Mesenchymal stem cell (in vitro differentiated cells and primary cell): ENCODE results near the gene POU2F3.

Experiments
- DNase-seq: peaks from one replicate; pipeline ENCODE4 v3.0.0-alpha.2; 2013
- H2AFZ ChIP-seq: one replicate; pipeline ENCODE4 v1.6.1; 2013; ENCODE audit warnings: low read depth, mild to moderate bottlenecking, control low read depth, inconsistent platforms, low read length, moderate library complexity
- H2AK5ac ChIP-seq: 2 replicates; pipeline ENCODE4 v1.6.1; 2013; ENCODE audit warnings: low read length, moderate library complexity, mild to moderate bottlenecking, inconsistent platforms; ENCODE audit not compliant: severe bottlenecking
- H2BK120ac ChIP-seq: one replicate; pipeline ENCODE4 v1.6.1; 2013; ENCODE audit warnings: low read depth, mild to moderate bottlenecking, inconsistent platforms, low read length, moderate library complexity
- H2BK12ac ChIP-seq, 2 experiments: one replicate each; pipeline ENCODE4 v1.6.1; 2013; ENCODE audit warnings: inconsistent platforms in 2 of 2, low read length in 2 of 2, mild to moderate bottlenecking in 2 of 2, moderate library complexity in 2 of 2, control low read depth in 1 of 2
- H2BK15ac ChIP-seq: one replicate; pipeline ENCODE4 v1.6.1; 2013; ENCODE audit warnings: mild to moderate bottlenecking, low read depth, inconsistent platforms; ENCODE audit not compliant: poor library complexity, severe bottlenecking
- H2BK5ac ChIP-seq: 2 replicates; pipeline ENCODE4 v1.6.1; 2013; ENCODE audit warnings: low read depth, mild to moderate bottlenecking, low read length, control low read depth, inconsistent platforms; ENCODE audit not compliant: poor library complexity, severe bottlenecking
- H3K14ac ChIP-seq, 2 experiments: one replicate each; pipeline ENCODE4 v1.6.1; 2013; ENCODE audit warnings: inconsistent platforms in 2 of 2, low read length in 2 of 2, control low read depth in 1 of 2, mild to moderate bottlenecking in 1 of 2, moderate library complexity in 1 of 2
- H3K18ac ChIP-seq, 2 experiments: one replicate each; pipeline ENCODE4 v1.6.1; 2013; ENCODE audit warnings: inconsistent platforms in 2 of 2, low read length in 2 of 2, control low read depth in 1 of 2, low read depth in 1 of 2, mild to moderate bottlenecking in 1 of 2
- H3K23ac ChIP-seq, 2 experiments: one replicate each; pipeline ENCODE4 v1.6.1; 2013; ENCODE audit warnings: inconsistent platforms in 2 of 2, low read length in 2 of 2, mild to moderate bottlenecking in 2 of 2, moderate library complexity in 2 of 2, control low read depth in 1 of 2
- H3K27ac ChIP-seq: 2 replicates; pipeline ENCODE4 v1.5.1; 2013; ENCODE audit warnings: mild to moderate bottlenecking, moderate library complexity, low read length, control low read depth, inconsistent platforms; ENCODE audit not compliant: poor library complexity, severe bottlenecking
- H3K27me3 ChIP-seq, 2 experiments: 2 replicates each; pipeline versions ENCODE4 v1.6.1 to v1.7.0; 2013; ENCODE audit warnings: low read length in 2 of 2, mild to moderate bottlenecking in 2 of 2, moderate library complexity in 2 of 2, control low read depth in 1 of 2, inconsistent platforms in 1 of 2; ENCODE audit not compliant: control insufficient read depth in 1 of 2, insufficient read depth in 1 of 2
- H3K36me3 ChIP-seq, 2 experiments: 2 replicates each; pipeline versions ENCODE4 v1.6.1 to v1.7.0; 2013; ENCODE audit warnings: low read length in 2 of 2, control low read depth in 1 of 2, inconsistent platforms in 1 of 2, low read depth in 1 of 2, mild to moderate bottlenecking in 1 of 2; ENCODE audit not compliant: insufficient read depth in 2 of 2, control insufficient read depth in 1 of 2
- H3K4ac ChIP-seq, 2 experiments: one replicate each; pipeline ENCODE4 v1.6.1; 2013; ENCODE audit warnings: inconsistent platforms in 2 of 2, low read length in 2 of 2, mild to moderate bottlenecking in 2 of 2, moderate library complexity in 2 of 2, control low read depth in 1 of 2, low read depth in 1 of 2
- H3K4me1 ChIP-seq: 2 replicates; pipeline ENCODE4 v1.6.1; 2013; ENCODE audit warnings: low read depth, low read length, control low read depth; ENCODE audit not compliant: control insufficient read depth, insufficient read depth
- H3K4me2 ChIP-seq: 2 replicates; pipeline ENCODE4 v1.6.1; 2013; ENCODE audit warnings: low read length, mild to moderate bottlenecking, inconsistent platforms; ENCODE audit not compliant: poor library complexity, severe bottlenecking
- H3K4me3 ChIP-seq, 2 experiments: 2 replicates each; pipeline versions ENCODE4 v1.5.1 to v1.7.0; 2013; ENCODE audit warnings: low read length in 2 of 2, mild to moderate bottlenecking in 2 of 2, control low read depth in 1 of 2, low read depth in 1 of 2; ENCODE audit not compliant: insufficient read depth in 1 of 2
- H3K79me1 ChIP-seq: replicated peaks from 2 replicates; pipeline ENCODE4 v1.6.1; 2013; ENCODE audit warnings: mild to moderate bottlenecking, control low read depth, low read length, inconsistent platforms; ENCODE audit not compliant: poor library complexity, severe bottlenecking
- H3K9ac ChIP-seq: 2 replicates; pipeline ENCODE4 v1.7.0; 2013; ENCODE audit warnings: mild to moderate bottlenecking, low read length, moderate library complexity
- H3K9me3 ChIP-seq: 2 replicates; pipeline ENCODE4 v1.7.0; 2013; ENCODE audit warnings: mild to moderate bottlenecking, low read length; ENCODE audit not compliant: control insufficient read depth
- H4K8ac ChIP-seq: one replicate; pipeline ENCODE4 v1.6.1; 2013; ENCODE audit warnings: inconsistent platforms, mild to moderate bottlenecking, low read length, moderate library complexity
- H4K91ac ChIP-seq: one replicate; pipeline ENCODE4 v1.6.1; 2013; ENCODE audit warnings: mild to moderate bottlenecking, low read length, inconsistent platforms
- WGBS: methylation state at CpG from one replicate; pipeline ENCODE4 v1.1.7; 2013; ENCODE audit warnings: mixed read lengths; 5-methylcytosine and 5-hydroxymethylcytosine counted together

The POU2F3 gene

DNA sequence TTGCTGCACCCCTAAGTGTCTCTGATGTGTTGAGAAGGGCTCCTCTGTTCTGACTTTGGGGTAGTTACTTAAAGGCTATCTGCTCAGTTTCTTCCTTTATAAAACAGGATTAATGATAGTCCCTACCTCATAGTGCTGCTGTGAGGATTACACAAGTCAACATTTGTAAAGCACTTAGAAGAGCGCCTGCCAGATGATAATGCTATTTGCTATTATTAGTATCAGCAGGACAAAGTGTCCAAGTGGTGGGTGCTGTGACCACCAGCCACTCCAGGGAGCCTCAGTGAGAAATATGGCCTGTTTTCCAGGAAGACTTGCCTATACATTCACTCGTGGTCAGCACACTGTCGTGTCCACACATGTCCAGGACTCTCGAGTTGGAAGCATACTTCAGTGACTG, 16.2 kb downstream of the POU2F3 start:
- Histone ChIP-seq H4K91ac (no peak overlapping the region), H3K27ac (no peak overlapping the region), H3K4me3 (no peak overlapping the region), H2BK120ac (no peak overlapping the region), H3K36me3 (no peaks in the 10 kb centered on the region), H3K4me1 (no peaks in the 10 kb centered on the region), H3K4me2 (no peak overlapping the region), H3K9me3 (no peaks in the 10 kb centered on the region), H3K4ac (no peak overlapping the region), H2AFZ (no peak overlapping the region), H3K18ac (no peak overlapping the region), H3K23ac (no peak overlapping the region), H2BK5ac (no peak overlapping the region), H2AK5ac (no peak overlapping the region), H2BK15ac (no peak overlapping the region), H2BK12ac (no peak overlapping the region), H3K27me3 (peaks cover 67 to 78% of the 10 kb centered on the region in 2 experiments), H3K14ac (no peak overlapping the region), H3K9ac (no peak overlapping the region), H3K79me1 (no peaks in the 10 kb centered on the region), H4K8ac (no peak overlapping the region)
- WGBS, result 80% methylated on average over 4 of the region's 4 CpGs
- DNase-seq, result no peak

DNA sequence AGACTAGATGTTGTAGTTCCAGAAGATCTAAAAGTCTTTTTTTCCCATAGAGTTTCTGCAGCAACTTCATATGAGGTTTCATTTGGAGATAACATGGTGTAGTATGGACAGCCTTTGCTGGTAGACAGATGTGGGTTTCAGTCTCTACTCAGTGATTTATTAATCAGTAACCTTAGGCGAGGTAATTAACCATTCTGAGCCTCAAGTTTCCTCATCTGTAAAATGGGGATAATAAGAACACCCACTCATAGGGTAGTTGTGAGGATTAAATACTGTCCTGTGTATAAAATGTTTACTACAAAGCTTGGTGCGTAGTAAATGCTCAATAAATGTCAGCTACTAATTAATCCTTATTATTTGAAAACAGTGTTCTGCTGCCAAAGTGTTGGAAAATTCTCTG, 16.8 kb downstream of the POU2F3 start:
- Histone ChIP-seq H2AFZ (no peak overlapping the region), H2BK12ac (no peak overlapping the region), H3K27me3 (peaks cover 65 to 79% of the 10 kb centered on the region in 2 experiments), H4K8ac (no peak overlapping the region), H3K4ac (no peak overlapping the region), H3K36me3 (no peaks in the 10 kb centered on the region), H3K4me2 (no peak overlapping the region), H3K27ac (no peak overlapping the region), H2AK5ac (no peak overlapping the region), H3K14ac (no peak overlapping the region), H2BK5ac (no peak overlapping the region), H2BK120ac (no peak overlapping the region), H3K79me1 (no peaks in the 10 kb centered on the region), H3K4me1 (no peaks in the 10 kb centered on the region), H3K9ac (no peak overlapping the region), H3K18ac (no peak overlapping the region), H3K9me3 (no peaks in the 10 kb centered on the region), H3K23ac (no peak overlapping the region), H2BK15ac (no peak overlapping the region), H4K91ac (no peak overlapping the region), H3K4me3 (no peak overlapping the region)
- no peak for DNase-seq
- no CpG with 5 or more reads among the region's 2 CpGs for WGBS

DNA sequence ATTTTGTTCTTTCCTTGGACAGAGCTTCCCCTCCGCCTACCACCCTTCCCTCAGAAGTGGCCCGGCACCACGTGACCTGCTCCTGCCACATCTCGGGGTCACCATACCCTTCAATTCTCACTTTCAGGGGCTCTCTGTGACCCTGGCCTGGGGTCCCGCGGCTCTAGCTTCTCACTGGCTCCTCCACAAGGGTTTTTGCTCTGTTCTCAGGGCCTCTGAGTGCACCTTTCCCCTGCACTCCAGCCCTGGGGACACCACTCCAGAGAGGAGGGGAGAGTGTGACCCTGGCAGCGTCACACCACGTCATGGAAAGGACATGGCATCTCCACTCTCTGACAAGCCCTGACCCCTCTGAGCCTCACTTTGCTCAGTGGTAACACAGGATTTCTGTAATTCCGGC, 17.4 kb downstream of the POU2F3 start:
- Histone ChIP-seq H3K18ac (no peak overlapping the region), H3K14ac (no peak overlapping the region), H3K27ac (no peak overlapping the region), H2BK12ac (no peak overlapping the region), H3K23ac (no peak overlapping the region), H3K4me2 (no peak overlapping the region), H2BK15ac (no peak overlapping the region), H3K4ac (no peak overlapping the region), H2BK120ac (no peak overlapping the region), H2AFZ (no peak overlapping the region), H3K4me3 (no peak overlapping the region), H3K9ac (no peak overlapping the region), H2AK5ac (no peak overlapping the region), H4K91ac (no peak overlapping the region), H3K36me3 (no peaks in the 10 kb centered on the region), H3K79me1 (no peaks in the 10 kb centered on the region), H2BK5ac (no peak overlapping the region), H3K9me3 (no peaks in the 10 kb centered on the region), H4K8ac (no peak overlapping the region), H3K27me3 (peaks cover 64 to 81% of the 10 kb centered on the region in 2 experiments), H3K4me1 (no peaks in the 10 kb centered on the region)
- DNase-seq, result no peak
- 87% methylated on average over 9 of the region's 9 CpGs for WGBS

DNA sequence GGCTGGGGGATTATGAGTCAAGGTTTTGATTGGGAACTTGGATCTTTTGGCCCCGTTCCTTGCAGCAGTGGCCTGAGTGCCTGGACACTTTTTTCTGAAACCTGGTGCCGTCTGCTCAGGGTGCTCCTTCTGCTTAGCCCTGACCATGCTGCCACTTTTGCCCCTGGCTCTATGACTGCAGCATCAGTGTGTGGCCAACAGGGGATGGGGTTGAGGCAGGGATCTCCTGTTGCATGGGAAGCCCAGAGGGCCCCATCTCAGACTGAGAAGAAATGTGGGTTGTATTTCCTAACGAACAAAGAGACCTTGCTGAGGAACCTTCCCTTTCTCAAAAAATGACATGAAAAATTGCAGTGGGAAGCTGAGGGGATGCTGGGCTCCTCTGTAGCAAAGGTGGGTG, 18.7 kb downstream of the POU2F3 start:
- Histone ChIP-seq H3K23ac (no peak overlapping the region), H3K4me3 (no peak overlapping the region), H4K8ac (no peak overlapping the region), H3K27ac (no peak overlapping the region), H3K27me3 (peaks cover 55 to 83% of the 10 kb centered on the region in 2 experiments), H3K79me1 (no peaks in the 10 kb centered on the region), H2BK15ac (no peak overlapping the region), H2AFZ (no peak overlapping the region), H3K4me1 (no peaks in the 10 kb centered on the region), H2BK120ac (no peak overlapping the region), H3K4me2 (no peak overlapping the region), H3K4ac (no peak overlapping the region), H4K91ac (no peak overlapping the region), H3K14ac (no peak overlapping the region), H3K36me3 (no peaks in the 10 kb centered on the region), H2BK5ac (no peak overlapping the region), H3K9me3 (no peaks in the 10 kb centered on the region), H3K18ac (no peak overlapping the region), H3K9ac (no peak overlapping the region), H2BK12ac (no peak overlapping the region), H2AK5ac (no peak overlapping the region)
- 83% methylated on average over 3 of the region's 3 CpGs for WGBS
- DNase-seq, result no peak
